ENCODE measurements around the gene LYPD3. TPM values are rescaled to one million over a fixed set of nuclear protein-coding genes. Genes with fewer than 3 reads are reported as not detected.

Gene LYPD3
- total and polyA plus RNA-seq, 2 experiments from 2014 or later, result 3.3 to 4.6 TPM

DNA sequence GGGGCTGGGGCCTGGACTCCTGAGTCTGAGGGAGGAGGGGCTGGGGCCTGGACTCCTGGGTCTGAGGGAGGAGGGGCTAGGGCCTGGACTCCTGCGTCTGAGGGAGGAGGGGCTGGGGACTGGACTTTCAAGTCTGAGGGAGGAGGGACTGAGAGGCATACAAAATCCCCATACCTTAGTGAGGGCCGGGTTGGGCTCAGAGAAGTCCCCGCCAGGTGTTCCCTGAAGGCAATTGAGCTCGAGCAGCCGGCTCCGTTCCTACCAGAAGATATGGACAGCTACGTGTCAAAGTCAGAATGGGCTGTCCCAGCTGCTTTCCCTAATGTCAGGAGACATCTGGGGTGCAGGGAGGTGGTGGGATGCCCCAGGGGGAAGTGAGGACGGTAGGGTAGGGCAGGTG is 29.7 kb upstream of the LYPD3 start:
- no peaks in the 10 kb centered on the region for H3K9me2 ChIP-seq (ENCODE audit: insufficient read depth)
- ATAC-seq, result peak; percentile 72
- Mint-ChIP-seq H3K27ac (no peak overlapping the region), H3K36me3 (ENCODE audit: low read depth) (peaks cover 3% of the 10 kb centered on the region; the same call in 1 of the 3 replicates), H3K4me3 (no peak overlapping the region), H3K9me3 (no peaks in the 10 kb centered on the region), H3K27me3 (ENCODE audit: insufficient read depth, low read depth, poor library complexity) (peaks cover 2% of the 10 kb centered on the region), H3K4me1 (0 out of 3 replicates have a peak, but pooled peaks cover 5% of the 10 kb centered on the region)
- H3K27me3 ChIP-seq (ENCODE audit: insufficient read depth), result no peaks in the 10 kb centered on the region
- H3K27ac ChIP-seq (ENCODE audit: low read depth), result no peak overlapping the region
- H3K79me2 ChIP-seq (replicated peaks; ENCODE audit: insufficient read depth), result no peaks in the 10 kb centered on the region
- no peak for DNase-seq (ENCODE audit: low spot score)
- H2AFZ ChIP-seq, result no peak overlapping the region
- H3F3A ChIP-seq (replicated peaks; ENCODE audit: low read depth), result no peaks in the 10 kb centered on the region
- H3K4me2 ChIP-seq, result no peak overlapping the region
- 0 out of 2 replicates have a peak, but pooled peaks cover 7% of the 10 kb centered on the region for H4K20me1 ChIP-seq (replicated peaks; ENCODE audit: insufficient read depth)
- H3K4me3 ChIP-seq, result no peak overlapping the region
- no peaks in the 10 kb centered on the region for H3K4me1 ChIP-seq (ENCODE audit: insufficient read depth)
- no peaks in the 10 kb centered on the region; the same call in 1 of the 2 replicates for H3K36me3 ChIP-seq (ENCODE audit: insufficient read depth)
- no peak for TF ChIP-seq ETS1 (IDR thresholded peaks at IDR 0.05)
- TF ChIP-seq CTCF (conservative IDR thresholded peaks at IDR 0.05; ENCODE audit: low read depth in 2 of 2), result no peak
- no peak for TF ChIP-seq POLR2AphosphoS5 (IDR thresholded peaks at IDR 0.05; ENCODE audit: low read depth)
- TF ChIP-seq, protein P1, sequence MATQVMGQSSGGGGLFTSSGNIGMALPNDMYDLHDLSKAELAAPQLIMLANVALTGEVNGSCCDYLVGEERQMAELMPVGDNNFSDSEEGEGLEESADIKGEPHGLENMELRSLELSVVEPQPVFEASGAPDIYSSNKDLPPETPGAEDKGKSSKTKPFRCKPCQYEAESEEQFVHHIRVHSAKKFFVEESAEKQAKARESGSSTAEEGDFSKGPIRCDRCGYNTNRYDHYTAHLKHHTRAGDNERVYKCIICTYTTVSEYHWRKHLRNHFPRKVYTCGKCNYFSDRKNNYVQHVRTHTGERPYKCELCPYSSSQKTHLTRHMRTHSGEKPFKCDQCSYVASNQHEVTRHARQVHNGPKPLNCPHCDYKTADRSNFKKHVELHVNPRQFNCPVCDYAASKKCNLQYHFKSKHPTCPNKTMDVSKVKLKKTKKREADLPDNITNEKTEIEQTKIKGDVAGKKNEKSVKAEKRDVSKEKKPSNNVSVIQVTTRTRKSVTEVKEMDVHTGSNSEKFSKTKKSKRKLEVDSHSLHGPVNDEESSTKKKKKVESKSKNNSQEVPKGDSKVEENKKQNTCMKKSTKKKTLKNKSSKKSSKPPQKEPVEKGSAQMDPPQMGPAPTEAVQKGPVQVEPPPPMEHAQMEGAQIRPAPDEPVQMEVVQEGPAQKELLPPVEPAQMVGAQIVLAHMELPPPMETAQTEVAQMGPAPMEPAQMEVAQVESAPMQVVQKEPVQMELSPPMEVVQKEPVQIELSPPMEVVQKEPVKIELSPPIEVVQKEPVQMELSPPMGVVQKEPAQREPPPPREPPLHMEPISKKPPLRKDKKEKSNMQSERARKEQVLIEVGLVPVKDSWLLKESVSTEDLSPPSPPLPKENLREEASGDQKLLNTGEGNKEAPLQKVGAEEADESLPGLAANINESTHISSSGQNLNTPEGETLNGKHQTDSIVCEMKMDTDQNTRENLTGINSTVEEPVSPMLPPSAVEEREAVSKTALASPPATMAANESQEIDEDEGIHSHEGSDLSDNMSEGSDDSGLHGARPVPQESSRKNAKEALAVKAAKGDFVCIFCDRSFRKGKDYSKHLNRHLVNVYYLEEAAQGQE (IDR thresholded peaks at IDR 0.05; ENCODE audit: unreplicated experiment), result no peak
- TF ChIP-seq EZH2phosphoT487 (IDR thresholded peaks at IDR 0.05; ENCODE audit: unreplicated experiment), result no peak
- TF ChIP-seq JUNB (IDR thresholded peaks at IDR 0.05; ENCODE audit: unreplicated experiment), result no peak

DNA sequence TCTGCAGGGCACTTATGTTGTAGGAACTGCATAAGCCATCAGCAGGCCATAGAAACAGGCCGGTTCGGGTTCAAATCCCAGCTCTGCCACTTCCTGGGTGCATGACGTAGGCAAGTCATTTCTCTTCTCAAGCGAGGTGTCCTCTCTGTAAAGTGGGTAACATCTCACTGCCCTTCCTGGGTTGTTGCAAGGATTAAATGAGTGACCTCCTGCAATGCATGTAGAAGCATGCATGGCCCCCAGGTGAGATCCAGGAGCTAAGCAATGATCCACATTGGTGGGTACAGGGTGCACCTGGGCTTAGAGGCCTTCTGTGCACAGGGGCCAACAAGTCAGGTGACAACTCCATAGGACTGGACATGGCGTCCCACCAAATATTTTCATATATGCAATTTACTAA is 25.4 kb upstream of the LYPD3 start:
- no peak overlapping the region for H3K4me3 ChIP-seq
- Mint-ChIP-seq H3K27ac (no peak overlapping the region), H3K36me3 (ENCODE audit: low read depth) (no peaks in the 10 kb centered on the region), H3K9me3 (no peaks in the 10 kb centered on the region), H3K4me1 (0 out of 3 replicates have a peak, but pooled peaks cover 5% of the 10 kb centered on the region), H3K27me3 (ENCODE audit: insufficient read depth, low read depth, poor library complexity) (peaks cover 3% of the 10 kb centered on the region), H3K4me3 (no peak overlapping the region)
- no peaks in the 10 kb centered on the region for H3K27me3 ChIP-seq (ENCODE audit: insufficient read depth)
- no peaks in the 10 kb centered on the region for H3K36me3 ChIP-seq (ENCODE audit: insufficient read depth)
- no peak overlapping the region for H2AFZ ChIP-seq
- DNase-seq (ENCODE audit: low spot score) (no peak), ATAC-seq (no peak)
- H3K4me2 ChIP-seq, result no peak overlapping the region
- no peaks in the 10 kb centered on the region for H3F3A ChIP-seq (replicated peaks; ENCODE audit: low read depth)
- 0 out of 2 replicates have a peak, but pooled peaks cover 7% of the 10 kb centered on the region for H4K20me1 ChIP-seq (replicated peaks; ENCODE audit: insufficient read depth)
- H3K4me1 ChIP-seq (ENCODE audit: insufficient read depth), result no peaks in the 10 kb centered on the region
- no peak overlapping the region for H3K27ac ChIP-seq (ENCODE audit: low read depth)
- H3K9me2 ChIP-seq (ENCODE audit: insufficient read depth), result no peaks in the 10 kb centered on the region
- H3K79me2 ChIP-seq (replicated peaks; ENCODE audit: insufficient read depth), result no peaks in the 10 kb centered on the region
- TF ChIP-seq JUNB (IDR thresholded peaks at IDR 0.05; ENCODE audit: unreplicated experiment) (no peak), STAT1 (IDR thresholded peaks at IDR 0.05; ENCODE audit: unreplicated experiment) (no peak), CTCF (conservative IDR thresholded peaks at IDR 0.05; ENCODE audit: low read depth in 2 of 2) (no peak), ZNF331 (CRISPR knock-in tag; IDR thresholded peaks at IDR 0.05; ENCODE audit: low read depth) (no peak), ETS1 (IDR thresholded peaks at IDR 0.05) (no peak), ZNF114 (CRISPR knock-in tag; IDR thresholded peaks at IDR 0.05) (no peak), EZH2phosphoT487 (IDR thresholded peaks at IDR 0.05; ENCODE audit: unreplicated experiment) (no peak)
- TF ChIP-seq, protein P1 (IDR thresholded peaks at IDR 0.05; ENCODE audit: unreplicated experiment), result no peak
